HG03342 (cell line): ENCODE data around the gene KLHL21.
"Not testable (repeated sequence)": the region's sequence is repeated elsewhere in the genome, so short reads cannot be mapped to it uniquely, and the experiment has no call there.

Experiments
- ATAC-seq: cut with Tn5 transposase; IDR thresholded peaks from one replicate; pipeline ENCODE4 v1.9.1; 2021; ENCODE audit warnings: mild to moderate bottlenecking, moderate library complexity; ENCODE audit not compliant: unreplicated experiment

Gene KLHL21

DNA sequence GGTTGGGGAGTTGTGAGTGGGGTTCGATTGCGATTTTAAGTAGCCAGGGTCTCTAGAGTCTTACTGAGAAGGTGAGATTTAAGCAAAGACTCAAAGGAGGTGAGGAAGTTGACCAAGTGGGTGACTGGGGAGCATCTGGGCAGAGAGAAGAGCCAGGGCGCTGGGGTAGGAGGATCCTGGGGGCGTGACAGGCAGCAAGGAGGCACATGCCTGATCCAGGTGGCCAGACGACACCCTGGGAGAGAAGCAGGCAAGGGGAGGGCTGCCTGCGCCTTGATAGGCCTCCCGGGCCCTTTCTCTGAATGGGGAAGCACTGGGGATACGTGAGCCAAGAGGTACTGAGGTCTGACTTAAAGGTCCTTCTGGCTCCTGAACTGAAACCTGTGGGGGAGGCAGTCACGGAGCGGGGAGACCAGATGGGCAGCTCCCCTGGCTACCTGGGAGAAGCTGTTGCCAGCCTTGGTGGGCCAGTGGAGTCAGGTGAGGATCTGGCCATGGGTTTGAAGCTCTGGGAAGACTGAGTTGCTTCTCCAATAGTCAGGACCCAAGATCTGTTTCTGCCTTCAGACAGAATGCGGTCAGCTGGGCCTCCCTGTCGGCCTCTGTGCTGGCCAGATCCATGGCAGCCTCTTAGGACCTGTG, 17.5 kb downstream of the KLHL21 start:
- no peak for ATAC-seq

DNA sequence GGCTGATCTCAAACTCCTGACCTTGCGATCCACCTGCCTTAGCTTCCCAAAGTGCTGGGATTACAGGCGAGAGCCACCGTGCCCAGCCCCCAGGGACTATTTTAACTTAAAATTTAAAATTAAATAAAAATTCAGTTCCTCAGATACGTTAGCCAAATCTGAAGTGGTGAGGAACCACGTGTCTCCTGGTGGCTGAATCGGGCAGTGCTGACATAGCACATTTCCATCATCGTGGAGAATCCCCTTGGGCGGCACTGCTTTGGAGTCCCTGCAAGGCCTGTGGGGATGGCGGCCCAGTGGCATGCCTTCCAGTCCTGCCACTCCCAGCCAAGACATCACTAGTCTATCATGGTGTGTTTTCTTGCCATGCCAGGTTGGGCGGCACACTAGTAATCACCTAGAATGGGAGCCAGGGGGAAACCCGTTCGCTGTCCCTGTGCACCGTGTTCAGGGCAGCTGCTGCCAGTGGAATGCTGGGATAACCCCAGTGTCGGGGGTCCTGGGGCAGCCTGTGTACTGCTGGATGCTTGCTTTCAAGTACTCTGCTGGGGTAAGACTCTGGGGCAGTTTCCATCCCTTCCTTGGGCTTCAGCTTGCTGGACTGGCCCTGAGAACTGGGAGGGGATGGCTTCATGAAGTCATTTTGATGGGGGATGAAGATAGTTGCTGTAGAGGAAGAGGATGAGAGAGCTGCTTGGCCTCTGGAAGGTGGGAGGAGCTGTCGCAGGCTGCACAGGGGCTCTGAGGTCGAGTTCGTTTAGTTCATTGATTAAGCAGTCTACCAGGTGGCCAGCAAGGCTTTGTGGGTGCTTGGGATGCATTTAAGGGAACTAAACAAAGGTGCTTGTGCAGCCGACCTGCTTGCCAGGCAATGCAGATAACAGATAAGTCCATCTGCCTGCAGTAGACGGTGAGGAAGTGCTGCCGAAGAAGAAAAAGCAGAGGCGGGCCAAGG, 18.3 kb downstream of the KLHL21 start:
- ATAC-seq: no peak

DNA sequence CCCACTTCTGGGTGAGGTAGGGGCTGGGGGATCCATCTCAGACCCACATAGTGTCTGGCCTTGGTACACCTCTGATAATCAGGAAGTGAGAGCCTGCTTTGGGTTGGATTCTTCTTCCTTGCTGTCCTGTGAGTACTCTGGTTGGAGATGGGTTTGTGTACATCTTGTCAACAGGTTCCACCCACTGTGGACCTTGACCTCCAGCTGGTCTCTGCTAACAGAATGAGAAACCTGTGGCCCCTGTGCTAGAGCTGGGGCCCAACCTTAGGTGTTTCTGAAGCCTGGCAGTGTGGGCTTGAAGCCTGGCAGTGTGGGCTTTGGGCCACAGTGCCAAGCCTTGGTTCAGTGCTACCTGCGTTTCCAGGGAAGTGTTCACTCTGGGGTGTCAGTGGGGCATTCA, 20.3 kb downstream of the KLHL21 start:
- no peak for ATAC-seq

DNA sequence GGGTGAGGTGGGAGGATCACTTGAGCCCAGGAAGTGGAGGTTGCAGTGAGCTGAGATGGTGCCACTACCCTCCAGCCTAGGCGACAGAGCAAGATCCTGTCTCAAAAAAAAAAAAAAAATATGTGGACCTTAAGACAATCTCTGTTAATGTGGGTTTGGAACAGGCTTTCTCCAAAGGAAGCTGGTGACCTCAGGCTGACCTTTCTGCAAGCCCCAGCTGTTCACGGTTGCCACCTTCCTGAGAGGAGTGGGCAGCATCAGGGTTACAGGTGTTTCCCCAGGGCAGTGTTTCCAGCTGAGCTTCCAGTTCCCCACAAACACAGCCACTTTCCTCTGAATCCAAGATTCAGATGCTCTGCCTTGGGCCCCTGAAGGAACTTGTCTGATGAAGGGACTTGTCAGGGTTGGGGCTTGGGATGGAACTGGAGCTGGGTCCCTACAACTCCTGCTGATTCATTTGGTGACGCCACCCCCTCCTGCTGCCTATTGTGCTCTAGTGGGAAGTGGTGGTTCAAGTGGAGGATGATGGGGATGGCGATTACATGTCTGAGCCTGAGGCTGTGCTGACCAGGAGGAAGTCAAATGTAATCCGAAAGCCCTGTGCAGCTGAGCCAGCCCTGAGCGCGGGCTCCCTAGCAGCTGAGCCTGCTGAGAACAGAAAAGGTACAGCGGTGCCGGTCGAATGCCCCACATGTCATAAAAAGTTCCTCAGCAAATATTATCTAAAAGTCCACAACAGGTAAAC, 20.9 kb downstream of the KLHL21 start:
- no peak for ATAC-seq

DNA sequence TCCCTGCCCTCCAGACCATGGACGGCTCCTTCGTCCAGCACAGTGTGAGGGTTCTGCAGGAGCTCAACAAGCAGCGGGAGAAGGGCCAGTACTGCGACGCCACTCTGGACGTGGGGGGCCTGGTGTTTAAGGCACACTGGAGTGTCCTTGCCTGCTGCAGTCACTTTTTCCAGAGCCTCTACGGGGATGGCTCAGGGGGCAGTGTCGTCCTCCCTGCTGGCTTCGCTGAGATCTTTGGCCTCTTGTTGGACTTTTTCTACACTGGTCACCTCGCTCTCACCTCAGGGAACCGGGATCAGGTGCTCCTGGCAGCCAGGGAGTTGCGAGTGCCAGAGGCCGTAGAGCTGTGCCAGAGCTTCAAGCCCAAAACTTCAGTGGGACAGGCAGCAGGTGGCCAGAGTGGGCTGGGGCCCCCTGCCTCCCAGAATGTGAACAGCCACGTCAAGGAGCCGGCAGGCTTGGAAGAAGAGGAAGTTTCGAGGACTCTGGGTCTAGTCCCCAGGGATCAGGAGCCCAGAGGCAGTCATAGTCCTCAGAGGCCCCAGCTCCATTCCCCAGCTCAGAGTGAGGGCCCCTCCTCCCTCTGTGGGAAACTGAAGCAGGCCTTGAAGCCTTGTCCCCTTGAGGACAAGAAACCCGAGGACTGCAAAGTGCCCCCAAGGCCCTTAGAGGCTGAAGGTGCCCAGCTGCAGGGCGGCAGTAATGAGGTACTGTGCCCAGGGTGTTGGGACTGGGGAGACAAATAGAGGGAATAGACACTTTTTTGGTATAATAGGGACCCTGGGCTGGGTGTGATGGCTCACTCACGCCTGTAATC, 21.9 kb downstream of the KLHL21 start:
- no peak for ATAC-seq

DNA sequence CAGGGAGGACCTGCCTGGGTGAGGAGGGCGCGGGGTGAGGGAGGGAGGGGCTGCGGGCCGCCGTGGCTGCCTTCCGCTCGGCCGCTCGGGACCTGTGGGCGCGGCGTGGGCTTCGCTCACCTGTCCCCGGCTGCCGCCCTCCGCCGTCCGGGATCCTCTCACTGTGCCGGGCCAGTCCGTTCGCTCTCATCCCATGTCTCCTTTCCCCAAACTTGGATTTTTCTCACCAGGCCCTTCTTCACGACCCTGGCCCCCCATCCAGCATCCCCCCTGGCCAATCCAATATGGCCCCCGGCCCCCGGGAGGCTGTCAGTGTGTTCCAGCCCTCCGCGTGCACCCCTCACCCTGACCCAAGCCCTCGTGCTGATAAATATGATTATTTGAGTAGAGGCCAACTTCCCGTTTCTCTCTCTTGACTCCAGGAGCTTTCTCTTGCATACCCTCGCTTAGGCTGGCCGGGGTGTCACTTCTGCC, 22.5 kb downstream of the KLHL21 start:
- ATAC-seq: no peak

DNA sequence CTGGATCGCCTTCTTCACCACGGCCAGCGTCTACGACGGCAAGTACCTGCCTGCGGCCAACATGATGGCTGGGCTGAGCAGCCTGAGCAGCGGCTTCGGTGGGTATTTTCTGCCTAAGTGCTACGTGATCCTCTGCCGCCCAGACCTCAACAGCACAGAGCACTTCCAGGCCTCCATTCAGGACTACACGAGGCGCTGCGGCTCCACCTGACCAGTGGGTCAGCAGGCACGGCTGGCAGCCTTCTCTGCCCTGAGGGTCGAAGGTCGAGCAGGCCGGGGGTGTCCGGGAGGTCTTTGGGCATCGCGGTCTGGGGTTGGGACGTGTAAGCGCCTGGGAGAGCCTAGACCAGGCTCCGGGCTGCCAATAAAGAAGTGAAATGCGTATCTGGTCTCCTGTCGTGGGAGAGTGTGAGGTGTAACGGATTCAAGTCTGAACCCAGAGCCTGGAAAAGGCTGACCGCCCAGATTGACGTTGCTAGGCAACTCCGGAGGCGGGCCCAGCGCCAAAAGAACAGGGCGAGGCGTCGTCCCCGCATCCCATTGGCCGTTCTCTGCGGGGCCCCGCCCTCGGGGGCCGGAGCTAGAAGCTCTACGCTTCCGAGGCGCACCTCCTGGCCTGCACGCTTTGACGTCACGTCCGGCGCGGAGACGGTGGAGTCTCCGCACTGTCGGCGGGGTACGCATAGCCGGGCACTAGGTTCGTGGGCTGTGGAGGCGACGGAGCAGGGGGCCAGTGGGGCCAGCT, 23.1 kb downstream of the KLHL21 start, which contains the start of gene ZBTB48:
Gene ZBTB48 (plus strand): TSS at position 621 of the 745 bp plus-strand sequence. CDS start 616 bp downstream, outside the sequence.
- ATAC-seq: peak; percentile 96

DNA sequence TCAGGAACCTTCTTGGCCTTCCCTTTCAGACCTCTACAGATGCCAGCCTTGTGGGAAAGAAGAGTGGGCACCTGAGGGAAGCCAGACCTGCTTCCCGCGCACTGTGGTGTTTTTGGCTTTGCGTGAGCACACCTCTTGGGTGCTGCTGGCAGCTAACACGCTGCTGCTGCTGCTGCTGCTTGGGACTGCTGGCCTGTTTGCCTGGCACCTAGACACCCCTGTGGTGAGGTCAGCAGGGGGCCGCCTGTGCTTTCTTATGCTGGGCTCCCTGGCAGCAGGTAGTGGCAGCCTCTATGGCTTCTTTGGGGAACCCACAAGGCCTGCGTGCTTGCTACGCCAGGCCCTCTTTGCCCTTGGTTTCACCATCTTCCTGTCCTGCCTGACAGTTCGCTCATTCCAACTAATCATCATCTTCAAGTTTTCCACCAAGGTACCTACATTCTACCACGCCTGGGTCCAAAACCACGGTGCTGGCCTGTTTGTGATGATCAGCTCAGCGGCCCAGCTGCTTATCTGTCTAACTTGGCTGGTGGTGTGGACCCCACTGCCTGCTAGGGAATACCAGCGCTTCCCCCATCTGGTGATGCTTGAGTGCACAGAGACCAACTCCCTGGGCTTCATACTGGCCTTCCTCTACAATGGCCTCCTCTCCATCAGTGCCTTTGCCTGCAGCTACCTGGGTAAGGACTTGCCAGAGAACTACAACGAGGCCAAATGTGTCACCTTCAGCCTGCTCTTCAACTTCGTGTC, 23.9 kb downstream of the KLHL21 start:
- ATAC-seq: no peak

DNA sequence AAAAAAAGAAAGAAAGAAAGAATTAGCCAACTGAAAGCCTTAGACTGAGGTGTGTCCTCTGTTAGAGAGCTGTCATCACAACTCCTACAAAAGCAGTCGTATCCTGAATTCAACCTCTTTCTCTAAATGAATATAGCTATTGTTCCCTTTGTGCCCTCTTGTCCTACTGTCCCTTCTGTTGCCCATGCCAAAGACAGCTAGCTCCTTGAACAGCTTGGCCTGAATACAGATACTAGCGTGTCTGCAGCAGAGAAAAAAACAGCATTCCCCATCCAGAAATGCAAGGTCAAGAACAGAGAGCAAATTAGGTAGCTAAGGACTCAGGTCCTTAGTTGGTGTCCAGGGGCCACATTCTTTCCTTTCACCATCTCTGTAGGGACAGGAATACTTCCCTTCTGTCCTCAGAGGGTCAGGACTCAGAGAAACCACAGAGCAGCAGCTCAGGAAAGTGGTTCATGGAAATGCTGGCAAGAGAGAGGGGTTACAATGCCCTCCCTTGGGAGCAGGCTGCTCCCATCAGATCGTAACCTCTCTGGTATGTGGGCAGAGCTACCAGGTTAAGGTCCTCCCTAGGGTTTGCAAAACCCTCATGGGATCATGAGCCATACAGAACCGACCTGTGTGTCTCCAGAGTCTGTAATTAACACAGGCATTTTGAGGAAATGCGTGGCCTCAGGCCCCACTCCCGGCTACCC, 24.7 kb downstream of the KLHL21 start:
- ATAC-seq: no peak

DNA sequence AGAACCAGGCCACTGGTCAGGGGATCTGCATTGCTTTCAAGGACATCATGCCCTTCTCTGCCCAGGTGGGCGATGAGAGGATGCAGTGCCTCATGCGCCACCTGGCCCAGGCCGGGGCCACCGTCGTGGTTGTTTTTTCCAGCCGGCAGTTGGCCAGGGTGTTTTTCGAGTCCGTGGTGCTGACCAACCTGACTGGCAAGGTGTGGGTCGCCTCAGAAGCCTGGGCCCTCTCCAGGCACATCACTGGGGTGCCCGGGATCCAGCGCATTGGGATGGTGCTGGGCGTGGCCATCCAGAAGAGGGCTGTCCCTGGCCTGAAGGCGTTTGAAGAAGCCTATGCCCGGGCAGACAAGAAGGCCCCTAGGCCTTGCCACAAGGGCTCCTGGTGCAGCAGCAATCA, 27.9 kb downstream of the KLHL21 start:
- ATAC-seq: no peak

DNA sequence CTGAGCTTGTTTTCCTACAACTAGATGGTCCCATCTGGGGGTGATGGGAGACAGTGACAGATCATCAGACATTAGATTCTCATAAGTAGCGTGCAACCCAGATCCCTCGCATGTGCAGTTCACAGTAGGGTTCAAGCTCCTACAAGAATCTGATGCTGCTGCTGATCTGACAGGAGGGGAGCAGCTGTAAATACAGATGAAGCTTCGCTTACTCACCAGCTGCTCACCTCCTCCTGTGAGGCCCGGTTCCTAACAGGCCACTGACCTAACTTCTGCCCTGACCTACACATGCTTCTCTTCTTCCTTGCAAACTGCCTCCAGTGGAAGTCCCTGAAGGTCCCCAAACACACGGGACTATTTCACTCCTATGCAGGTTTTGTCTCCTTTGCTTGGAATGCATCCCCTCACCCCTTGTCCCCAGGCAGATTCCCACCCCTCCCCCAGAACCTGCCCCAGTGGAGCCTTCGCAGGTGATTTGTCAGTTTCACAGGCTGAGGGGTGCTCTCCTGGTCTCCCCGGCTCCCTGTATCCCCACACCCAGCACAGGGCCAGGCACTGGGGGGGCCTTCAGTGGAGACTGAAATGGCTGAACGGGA, 28.5 kb downstream of the KLHL21 start:
- ATAC-seq: no peak

DNA sequence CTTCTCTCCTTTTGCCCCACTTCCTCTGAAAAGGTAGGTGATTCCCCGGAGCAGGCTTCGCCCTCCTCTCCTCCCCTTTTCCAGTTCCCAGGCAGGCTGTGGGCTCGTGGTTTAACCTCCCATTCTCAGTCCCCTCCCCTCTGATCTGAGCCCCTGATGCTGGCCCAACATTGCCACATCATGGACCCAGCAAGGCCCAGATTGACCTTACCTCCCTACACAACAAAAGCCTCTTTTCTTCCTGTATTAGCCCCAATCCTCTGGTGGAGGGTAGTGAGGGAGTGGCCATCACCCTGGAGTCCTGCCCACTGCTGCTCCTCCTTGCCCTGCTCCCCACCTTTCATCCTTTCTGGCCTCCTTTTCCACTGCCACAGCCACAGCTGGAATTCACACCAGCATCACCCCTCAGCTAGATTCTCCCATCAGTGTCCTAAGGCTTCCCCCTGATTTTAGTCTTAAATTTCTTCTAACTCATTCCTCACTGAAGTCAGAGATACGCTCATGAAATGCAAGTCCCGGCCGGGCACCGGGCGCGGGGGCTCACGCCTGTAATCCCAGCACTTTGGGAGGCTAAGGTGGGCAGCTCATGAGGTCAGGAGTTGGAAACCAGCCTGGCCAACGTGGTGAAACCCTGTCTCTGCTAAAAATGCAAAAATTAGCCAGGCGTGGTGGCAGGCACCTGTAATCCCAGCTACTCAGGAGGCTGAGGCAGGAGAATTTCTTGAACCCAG, 29.9 kb downstream of the KLHL21 start:
- no peak for ATAC-seq

DNA sequence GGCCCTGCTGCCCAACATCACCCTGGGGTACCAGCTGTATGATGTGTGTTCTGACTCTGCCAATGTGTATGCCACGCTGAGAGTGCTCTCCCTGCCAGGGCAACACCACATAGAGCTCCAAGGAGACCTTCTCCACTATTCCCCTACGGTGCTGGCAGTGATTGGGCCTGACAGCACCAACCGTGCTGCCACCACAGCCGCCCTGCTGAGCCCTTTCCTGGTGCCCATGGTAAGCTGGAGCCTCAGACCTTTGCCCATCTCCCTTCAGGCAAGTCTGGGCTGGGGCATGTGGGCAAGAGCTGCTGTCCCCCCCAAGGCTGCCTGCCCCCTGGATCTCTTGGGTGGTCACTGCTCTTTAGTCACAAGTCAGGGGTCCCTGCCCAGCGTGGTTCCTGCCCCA, 31.7 kb downstream of the KLHL21 start:
- ATAC-seq: no peak

DNA sequence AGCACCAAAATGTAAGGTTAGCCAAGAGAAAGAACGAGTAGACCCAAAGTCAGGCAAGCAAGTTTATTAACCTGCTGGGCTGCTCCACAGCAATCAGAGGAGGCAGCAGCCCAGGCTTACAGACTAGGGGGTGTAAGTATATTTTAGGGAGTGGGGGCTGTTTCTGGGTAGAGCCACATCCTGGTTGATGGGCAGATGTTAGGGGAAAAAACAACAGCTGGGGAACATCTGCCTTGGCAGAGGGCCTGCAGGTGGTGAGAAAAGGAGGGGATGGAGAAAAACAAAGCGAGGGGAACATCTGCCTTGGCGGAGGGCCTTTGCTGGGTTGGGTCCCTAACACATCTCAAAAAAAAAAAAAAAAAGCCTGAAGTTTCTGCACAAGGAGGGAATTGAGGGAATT, 32.6 kb downstream of the KLHL21 start:
- no peak for ATAC-seq

DNA sequence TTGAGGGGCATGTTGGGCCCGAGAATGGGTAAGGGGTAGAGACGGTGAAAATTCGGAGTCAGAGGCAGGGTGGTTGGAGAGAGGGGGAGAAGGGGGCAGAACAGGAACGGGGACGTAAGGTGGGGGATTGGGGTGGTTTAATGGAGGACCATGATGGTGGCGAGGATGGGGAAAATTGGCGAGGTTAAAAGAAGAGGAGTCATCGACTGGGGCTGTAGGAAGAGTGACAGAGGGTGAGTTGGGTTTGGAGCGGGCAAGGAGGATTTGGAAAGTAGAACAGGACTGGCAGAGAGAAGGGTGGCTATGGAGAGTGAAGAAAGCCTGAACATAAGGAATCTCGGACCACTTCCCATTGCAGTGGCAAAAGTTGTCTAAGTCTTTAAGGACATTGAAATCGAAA, 33.6 kb downstream of the KLHL21 start:
- no peak for ATAC-seq

DNA sequence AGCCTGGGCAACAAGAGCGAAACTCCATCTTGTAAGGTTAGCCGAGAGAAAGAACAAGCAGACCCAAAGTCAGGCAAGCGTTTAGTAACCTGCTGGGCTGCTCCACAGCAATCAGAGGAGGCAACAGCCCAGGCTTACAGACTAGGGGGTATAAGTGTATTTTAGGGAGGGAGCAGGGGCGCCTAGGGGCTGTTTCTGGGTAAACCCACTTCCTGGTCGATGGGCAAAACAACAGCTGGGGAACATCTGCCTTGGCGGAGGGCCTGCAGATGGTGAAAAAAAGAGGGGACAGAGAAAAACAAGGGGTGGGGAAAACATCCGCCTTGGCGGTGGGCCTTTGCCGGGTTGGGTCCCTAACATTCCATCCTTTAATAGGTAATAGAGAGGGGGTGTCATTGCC, 42.4 kb downstream of the KLHL21 start:
- no peak for ATAC-seq

DNA sequence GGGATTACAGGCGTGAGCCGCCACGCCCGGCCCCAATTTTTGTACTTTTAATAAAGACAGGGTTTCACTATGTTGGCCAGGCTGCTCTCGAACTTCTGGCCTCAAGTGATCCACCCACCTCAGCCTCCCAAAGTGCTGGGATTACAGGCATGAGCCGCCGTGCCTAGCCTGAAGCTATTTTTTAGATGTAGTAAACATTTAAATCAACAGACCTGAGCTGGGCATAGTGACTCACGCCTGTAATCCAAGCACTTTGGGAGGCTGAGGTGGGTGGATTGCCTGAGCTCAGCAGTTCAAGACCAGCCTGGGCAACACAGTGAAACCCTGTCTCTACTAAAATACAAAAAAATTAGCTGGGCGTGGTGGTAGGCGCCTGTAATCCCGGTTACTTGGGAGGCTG, 43.5 kb downstream of the KLHL21 start:
- not testable (repeated sequence) for ATAC-seq
